Testis (tissue), 3 donors: ENCODE results near the gene STK35. TPM values are rescaled to one million over a fixed set of nuclear protein-coding genes. Genes with fewer than 3 reads are reported as not detected.

Experiments
- DNase-seq: peaks from one replicate; pipeline ENCODE4 v3.0.0-alpha.2; 2019
- H3K27ac ChIP-seq, 2 donors: fragments of 200-600 bp; sonication (generic); one replicate each; pipeline ENCODE4 v1.5.1; 2019
- H3K27me3 ChIP-seq: fragments of 200-600 bp; sonication (generic); one replicate; pipeline ENCODE4 v1.5.1; 2019
- H3K36me3 ChIP-seq: fragments of 200-600 bp; sonication (generic); one replicate; pipeline ENCODE4 v1.5.1; 2017; ENCODE audit warnings: low read depth; ENCODE audit errors: missing control alignments
- H3K4me1 ChIP-seq: fragments of 200-600 bp; sonication (generic); one replicate; pipeline ENCODE4 v1.5.1; 2019
- H3K4me3 ChIP-seq, 2 donors: fragments of 200-600 bp; sonication (generic); one replicate each; pipeline ENCODE4 v1.5.1; 2017 to 2019
- H3K9me3 ChIP-seq: fragments of 200-600 bp; sonication (generic); one replicate; pipeline ENCODE4 v1.5.1; 2017
- CTCF ChIP-seq, 3 experiments: fragments of 450-650 bp in 2 of 3; fragments of 200-600 bp in 1 of 3; sonication (generic) in 1 of 3; IDR thresholded peaks; one replicate each; pipeline ENCODE4 v1.5.1; 2016 to 2019; ENCODE audit warnings: antibody characterized with exemption in 3 of 3, mild to moderate bottlenecking in 2 of 3, moderate library complexity in 1 of 3
- POLR2A ChIP-seq: fragments of 450-650 bp; IDR thresholded peaks from one replicate; pipeline ENCODE4 v1.6.1; 2017; ENCODE audit warnings: antibody characterized with exemption, mild to moderate bottlenecking, moderate library complexity
- WGBS, 2 donors: methylation state at CpG; one replicate each; pipeline ENCODE4 v1.1.5; 2018; 5-methylcytosine and 5-hydroxymethylcytosine counted together
- intact Hi-C: fragments of 100-400 bp; cut with DNase I; formaldehyde crosslinking; loops from one replicate; pipeline ENCODE4 v1.15.1; 2023; ENCODE audit warnings: low total_unique reads
- polyA plus RNA-seq: library from polyadenylated mRNA; stranded (reverse); fragments of 350-450 nt; fragmentation: Illumina TruSeq; extraction: RNeasy Lipid Tissue Mini Kit (QIAGEN cat#74804); gene quantifications from one replicate; pipeline ENCODE4 v1.2.3, GENCODE V29; 2014; ENCODE audit warnings: low read depth, low replicate concordance; ENCODE audit not compliant: insufficient read depth
- small RNA-seq, 2 donors: library from RNA; depleted of rRNA; stranded (forward); fragments of <200 nt; gene quantifications; one replicate each; pipeline ENCODE3, GENCODE V24; 2016
- total RNA-seq, 2 donors: library from RNA; depleted of rRNA; stranded (reverse); fragments of >200 nt; gene quantifications; one replicate each; pipeline ENCODE4 v1.2.3, GENCODE V29; 2016

The STK35 gene
- total and polyA plus RNA-seq, 3 donors from 2014 or later = 46.3 to 82.8 (median 73.0) TPM

- H3K27ac ChIP-seq = no peak overlapping the region
- 74 to 82% methylated on average over 3 to 5 of the region's 5 CpGs for WGBS, 2 donors
- TF ChIP-seq CTCF (IDR thresholded peaks at IDR 0.05) (no peak), POLR2A (no peak)
- no peak for DNase-seq
- intact Hi-C loops = no loop called here
- H3K9me3 ChIP-seq = no peaks in the 10 kb centered on the region
- no peaks in the 10 kb centered on the region for H3K4me1 ChIP-seq
- H3K4me3 ChIP-seq = no peak overlapping the region
- no peaks in the 10 kb centered on the region for H3K36me3 ChIP-seq
- no peaks in the 10 kb centered on the region for H3K27me3 ChIP-seq
Observed at GRCh38 chr20:2195614-2196013, 94.0 kb downstream of the STK35 start.

GRCh38 chr20:2197166-2197565 is 95.5 kb downstream of the STK35 start:
- no peaks in the 10 kb centered on the region for H3K36me3 ChIP-seq
- intact Hi-C loops = no loop called here
- no peak overlapping the region for H3K27ac ChIP-seq
- no peak for TF ChIP-seq POLR2A
- TF ChIP-seq CTCF (IDR thresholded peaks at IDR 0.05) = no peak
- H3K9me3 ChIP-seq = no peaks in the 10 kb centered on the region
- H3K4me3 ChIP-seq = no peak overlapping the region
- no peaks in the 10 kb centered on the region for H3K27me3 ChIP-seq
- no peaks in the 10 kb centered on the region for H3K4me1 ChIP-seq
- WGBS, 2 donors = 65 to 79% methylated on average over 7 of the region's 7 CpGs
- DNase-seq = no peak

Small RNA genes lying within 50 kb of the gene (small RNA-seq; reads per million reads assigned to genes)
- gene RPL7P2 = 0 reads per million in 2 donors

Other genes with a start within 250 kb of the STK35 start
- gene SIRPA, start 206.4 kb upstream of the STK35 start, total RNA-seq = 10 to 100 TPM; 18.4 to 21.0 TPM
- 25.7 TPM for gene SIRPA, start 206.4 kb upstream of the STK35 start, polyA plus RNA-seq
- gene PDYN, start 107.8 kb upstream of the STK35 start, total RNA-seq = 1 to 10 TPM; 1.6 to 4.2 TPM
- 5.2 TPM for gene PDYN, start 107.8 kb upstream of the STK35 start, polyA plus RNA-seq
- gene TGM3, start 194.2 kb downstream of the STK35 start, total RNA-seq = 1 to 10 TPM; 2.6 to 3.1 TPM
- gene TGM3, start 194.2 kb downstream of the STK35 start, polyA plus RNA-seq = 4.9 TPM